K562 (cell line): ENCODE data around the gene DNAH17. TPM values are rescaled to one million over a fixed set of nuclear protein-coding genes. Genes with fewer than 3 reads are reported as not detected.

Experiments used
- ATAC-seq: fragments of 200-7000 bp; cut with Tn5 transposase; 3 replicates; pipeline ENCODE4 v1.9.1; 2020; ENCODE audit warnings: moderate library complexity
- BruUV-seq: library from RNA; stranded (reverse); fragments of 400-500 nt; replicated peaks from 2 replicates; lab custom pipeline; 2021; lab: Mats Ljungman, UMichigan
- CTCF ChIA-PET: fragments of 300-600 bp; formaldehyde crosslinking; extraction: SDS; loops from one replicate; lab custom pipeline; 2021; ENCODE audit warnings: low intra/inter-chr PET ratio; lab: Yijun Ruan, JAX
- POLR2A ChIA-PET: fragments of 300-600, 350-650 bp; sonication (Branson Sonifier 250); formaldehyde crosslinking; extraction: SDS; loops from one replicate; lab custom pipeline; 2021; ENCODE audit warnings: antibody characterized with exemption, inconsistent platforms; lab: Yijun Ruan, JAX
- DNase-seq, 4 experiments: peaks; one replicate each; pipeline versions ENCODE4 v3.0.0 to v3.0.0-alpha.2; 2011 to 2018; ENCODE audit warnings: low spot score in 3 of 4, mixed read lengths in 3 of 4; ENCODE audit errors: extremely low read depth in 1 of 4
- FAIRE-seq: peaks from 2 replicates; lab custom pipeline; 2011; peaks lifted over from hg19 to GRCh38; lab: Jason Lieb, UNC
- H2AFZ ChIP-seq: 2 replicates; pipeline ENCODE4 v1.6.0; 2011; ENCODE audit warnings: low read depth, low read length, control low read depth, inconsistent platforms
- H3K27ac ChIP-seq: fragments of 200-600 bp; 3 replicates; pipeline ENCODE4 v1.8.0; 2011; ENCODE audit warnings: low read depth, mild to moderate bottlenecking, control low read depth, inconsistent platforms, low read length, moderate library complexity, mixed read lengths; ENCODE audit errors: extremely low read depth
- H3K27me3 ChIP-seq, 2 experiments: fragments of 300-600 bp in 1 of 2; 2 replicates in 1 of 2; 3 replicates in 1 of 2; pipeline versions ENCODE4 v1.6.0 to v1.8.0; 2011; ENCODE audit warnings: inconsistent platforms in 2 of 2, low read length in 2 of 2, mild to moderate bottlenecking in 1 of 2, mixed read lengths in 1 of 2, moderate library complexity in 1 of 2; ENCODE audit not compliant: control insufficient read depth in 2 of 2, insufficient read depth in 2 of 2
- H3K36me3 ChIP-seq: fragments of 300-600 bp; 3 replicates; pipeline ENCODE4 v1.8.0; 2011; ENCODE audit warnings: mild to moderate bottlenecking, low read length, inconsistent platforms; ENCODE audit not compliant: control insufficient read depth, insufficient read depth
- H3K4me1 ChIP-seq, 2 experiments: fragments of 200-600 bp in 1 of 2; replicated peaks in 1 of 2; 2 replicates in 1 of 2; 3 replicates in 1 of 2; pipeline versions ENCODE4 v1.5.1 to v1.8.0; 2011; ENCODE audit warnings: inconsistent platforms in 2 of 2, low read length in 2 of 2, mild to moderate bottlenecking in 1 of 2, mixed read lengths in 1 of 2, moderate library complexity in 1 of 2; ENCODE audit not compliant: control insufficient read depth in 2 of 2, insufficient read depth in 2 of 2
- H3K4me2 ChIP-seq: 2 replicates; pipeline ENCODE4 v1.6.1; 2011; ENCODE audit warnings: low read length, control low read depth, inconsistent platforms, mixed read lengths; ENCODE audit not compliant: insufficient read depth
- H3K4me3 ChIP-seq: fragments of 200-600 bp; sonication (generic), shearing (Covaris generic); 2 replicates; pipeline ENCODE4 v1.5.1; 2016; ENCODE audit warnings: control low read depth, inconsistent platforms
- H3K79me2 ChIP-seq: fragments of 200-600 bp; 3 replicates; pipeline ENCODE4 v1.8.0; 2011; ENCODE audit warnings: low read length, inconsistent platforms; ENCODE audit not compliant: control insufficient read depth, insufficient read depth
- H3K9ac ChIP-seq, 2 experiments: 2 replicates each; pipeline versions ENCODE4 v1.6.0 to v1.6.1; 2011; ENCODE audit warnings: low read depth in 2 of 2, low read length in 2 of 2, control low read depth in 1 of 2, inconsistent platforms in 1 of 2, mild to moderate bottlenecking in 1 of 2, mixed read lengths in 1 of 2; ENCODE audit not compliant: insufficient read depth in 1 of 2
- H3K9me1 ChIP-seq: one replicate; pipeline ENCODE4 v1.6.0; 2011; ENCODE audit warnings: inconsistent platforms, mild to moderate bottlenecking, low read length, moderate library complexity; ENCODE audit not compliant: control insufficient read depth, insufficient read depth
- H3K9me3 ChIP-seq: replicated peaks from 2 replicates; pipeline ENCODE4 v1.5.1; 2011; ENCODE audit warnings: low read depth, low read length, inconsistent platforms; ENCODE audit not compliant: control insufficient read depth, insufficient read depth
- H4K20me1 ChIP-seq: replicated peaks from 2 replicates; pipeline ENCODE4 v1.6.1; 2011; ENCODE audit warnings: low read length, inconsistent platforms, mixed read lengths; ENCODE audit not compliant: control insufficient read depth, insufficient read depth
- BACH1 ChIP-seq: fragments of 200-800 bp; sonication (Bioruptor generic); IDR thresholded peaks from 2 replicates; pipeline ENCODE4 v1.6.1; 2016; ENCODE audit warnings: missing genetic modification characterization, missing compliant biosample characterization
- C11orf30 ChIP-seq: fragments of 450-650 bp; IDR thresholded peaks from 2 replicates; pipeline ENCODE4 v1.6.1; 2016; ENCODE audit warnings: low read depth, mild to moderate bottlenecking
- CCAR2 ChIP-seq: fragments of 200-400 bp; formaldehyde crosslinking; IDR thresholded peaks from 2 replicates; pipeline ENCODE4 v1.6.1; 2017; ENCODE audit warnings: mild to moderate bottlenecking, low read depth, low read length
- CHD2 ChIP-seq: IDR thresholded peaks from 2 replicates; pipeline ENCODE4 v1.6.1; 2011; ENCODE audit warnings: low read depth, low read length
- IFI16 ChIP-seq: fragments of 250-450 bp; sonication (Bioruptor Pico); IDR thresholded peaks from 2 replicates; pipeline ENCODE4 v2.1.2; 2022; ENCODE audit warnings: mild to moderate bottlenecking, inconsistent platforms
- MAFF ChIP-seq: IDR thresholded peaks from 2 replicates; pipeline ENCODE4 v1.6.1; 2012; ENCODE audit warnings: low read length, improper control_type of control experiment
- MAFG ChIP-seq: fragments of 450-650 bp; conservative IDR thresholded peaks from 2 replicates; pipeline ENCODE4 v1.6.1; 2016; ENCODE audit warnings: missing genetic modification characterization, missing compliant biosample characterization
- MTA2 ChIP-seq: fragments of 450-650 bp; IDR thresholded peaks from 2 replicates; pipeline ENCODE4 v1.6.1; 2016; ENCODE audit warnings: low read depth
- PHTF2 ChIP-seq: fragments of 250-450 bp; sonication (Bioruptor Pico); IDR thresholded peaks from 2 replicates; pipeline ENCODE4 v1.5.0; 2021; ENCODE audit warnings: mild to moderate bottlenecking
- PRMT5 ChIP-seq: sonication (generic); formaldehyde crosslinking; IDR thresholded peaks from 2 replicates; pipeline ENCODE4 v1.5.0; 2020; ENCODE audit warnings: missing genetic modification reagents
- PTRF ChIP-seq: fragments of 450-650 bp; IDR thresholded peaks from 2 replicates; pipeline ENCODE4 v1.6.1; 2016; ENCODE audit warnings: mild to moderate bottlenecking, missing genetic modification characterization, missing compliant biosample characterization
- SOX6 ChIP-seq: fragments of 450-650 bp; IDR thresholded peaks from 2 replicates; pipeline ENCODE4 v1.6.1; 2014; ENCODE audit warnings: mild to moderate bottlenecking
- SPI1 ChIP-seq: IDR thresholded peaks from 2 replicates; pipeline ENCODE4 v1.6.1; 2011; ENCODE audit warnings: low read depth, low read length, control low read depth, borderline replicate concordance
- ZBTB8A ChIP-seq: fragments of 450-650 bp; IDR thresholded peaks from 2 replicates; pipeline ENCODE4 v1.6.1; 2018; ENCODE audit warnings: mild to moderate bottlenecking, moderate library complexity; ENCODE audit not compliant: partially characterized antibody
- ZKSCAN1 ChIP-seq: fragments of 150-350 bp; IDR thresholded peaks from 2 replicates; pipeline ENCODE4 v1.6.1; 2016; ENCODE audit warnings: low read depth, low read length
- ZSCAN29 ChIP-seq: fragments of 450-650 bp; IDR thresholded peaks from 2 replicates; pipeline ENCODE4 v1.6.1; 2017
- WGBS: fragments of 100-300 bp; shearing (Covaris generic); methylation state at CpG from one replicate; pipeline ENCODE4 v1.1.6; 2016; ENCODE audit warnings: low coverage, mixed read lengths; ENCODE audit not compliant: insufficient coverage; ENCODE audit errors: missing lambda C conversion rate; 5-methylcytosine and 5-hydroxymethylcytosine counted together
- in situ Hi-C: fragments of 300-500 bp; cut with MboI; formaldehyde crosslinking; loops from 4 replicates; pipeline ENCODE4 v1.15.0; 2018; ENCODE audit warnings: inconsistent platforms, mixed read lengths
- intact Hi-C: fragments of 100-400 bp; cut with micrococcal nuclease; formaldehyde crosslinking; loops from 2 replicates; pipeline ENCODE4 v1.14.2; 2022
- polyA plus RNA-seq, 8 experiments: library from polyadenylated mRNA; depleted of rRNA in 4 of 8; stranded (reverse) in 5 of 8; unstranded in 3 of 8; fragments of >200 nt; fragmentation: Nextera tagmentation in 2 of 8; fragmentation: Illumina TruSeq in 1 of 8; extraction: Ambion mirVana in 2 of 8; extraction: Trizol in 1 of 8; gene quantifications; 2 replicates each; pipeline versions ENCODE4 v1.2.1 to v1.2.3, GENCODE V29; 2011 to 2014; ENCODE audit warnings: inconsistent platforms in 1 of 8, missing spikeins in 1 of 8
- total RNA-seq, 7 experiments: library from RNA; depleted of rRNA in 6 of 7; stranded (reverse); fragments of >200 nt in 6 of 7; fragmentation: Illumina TruSeq in 2 of 7; extraction: Trizol in 2 of 7; gene quantifications; 2 replicates each; pipeline versions ENCODE4 v1.2.1 to v1.2.3, GENCODE V29; 2011 to 2021; ENCODE audit warnings: low replicate concordance in 1 of 7
- TF ChIP-seq, protein P1 (sequence below): fragments of 200-800 bp; sonication (Bioruptor generic); IDR thresholded peaks from 2 replicates; pipeline ENCODE4 v1.6.1; 2017; ENCODE audit warnings: missing genetic modification characterization, missing compliant biosample characterization

DNAH17 gene
- total and polyA plus RNA-seq, 9 of the 15 experiments (the other 6 are each of a cell fraction or from before 2014, with no cell fraction given) = under 0.01 to 0.06 (median 0.03) TPM; not detected in 5

DNA sequence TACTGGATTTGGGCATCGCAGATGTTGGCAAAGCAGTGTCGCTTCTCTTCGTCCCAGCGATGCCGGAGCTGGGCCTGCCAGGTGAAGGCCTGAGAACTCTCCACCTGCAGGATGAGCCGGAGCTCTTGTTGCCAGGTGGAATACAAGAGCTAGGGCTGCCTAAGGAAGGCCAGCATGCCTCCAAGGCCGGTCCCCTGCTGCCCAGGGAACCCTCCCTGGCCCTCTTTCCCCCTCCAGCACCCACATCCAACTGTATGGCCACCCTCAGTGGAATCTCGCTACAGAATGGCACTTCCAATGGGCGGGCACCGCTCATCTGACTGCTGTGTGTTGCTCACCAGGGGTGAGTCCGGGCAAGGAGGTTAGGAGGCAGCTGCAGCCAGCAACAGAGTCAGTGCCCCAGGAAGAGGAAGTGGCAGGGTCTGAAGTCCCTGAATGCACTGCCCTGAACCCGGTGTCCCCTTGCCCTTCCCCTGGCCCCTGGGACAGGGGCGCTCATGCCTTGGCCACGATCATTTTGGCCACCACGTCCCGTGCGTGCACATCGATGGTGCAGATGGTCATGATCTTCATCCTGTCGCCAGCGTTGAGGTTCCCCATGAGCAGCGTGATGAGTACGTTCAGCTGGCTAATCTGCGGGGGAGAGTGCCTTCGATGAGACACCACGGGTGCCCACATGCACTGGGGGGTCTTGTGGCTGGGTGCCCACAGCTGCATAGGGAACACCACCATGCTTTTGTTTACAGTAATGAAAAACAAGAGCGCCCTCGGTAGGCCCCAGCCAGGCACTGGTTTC is 75.8 kb downstream of the DNAH17 start:
- WGBS = 3% methylated on average over 25 of the region's 27 CpGs
- Histone ChIP-seq H3K4me1 (peaks cover 0 to 5% of the 10 kb centered on the region in 2 experiments; a peak in 1 of 5 replicates), H4K20me1 (no peaks in the 10 kb centered on the region; the same call in 1 of the 2 replicates), H3K9me3 (no peaks in the 10 kb centered on the region), H3K27ac (no peak overlapping the region), H3K27me3 (peaks cover 50 to 76% of the 10 kb centered on the region in 2 experiments; a peak in 4 of 5 replicates), H3K9ac (0 out of 4 replicates have a peak overlapping the region, but pooled peaks of 1 of the 2 experiments have one; percentile 14), H3K9me1 (no peaks in the 10 kb centered on the region), H3K4me3 (no peak overlapping the region), H3K79me2 (no peaks in the 10 kb centered on the region), H2AFZ (no peak overlapping the region), H3K36me3 (no peaks in the 10 kb centered on the region), H3K4me2 (no peak overlapping the region)
- no peak for FAIRE-seq
- ChIA-PET POLR2A (no interaction called here), CTCF (no interaction called here)
- intact Hi-C loops = no loop called here
- ATAC-seq = no peak
- BruUV-seq = no TSS peak
- TF ChIP-seq ZBTB8A (no peak), SPI1 (peak; percentile 54; the same call in 1 of the 2 replicates)
- DNase-seq = no peak
- in situ Hi-C loops = no loop called here

GRCh38 chr17:78500806-78501205 is 76.4 kb downstream of the DNAH17 start:
- ChIA-PET CTCF (no interaction called here), POLR2A (no interaction called here)
- Histone ChIP-seq H3K4me2 (no peak overlapping the region), H3K36me3 (no peaks in the 10 kb centered on the region), H3K4me1 (peaks cover 0 to 5% of the 10 kb centered on the region in 2 experiments; a peak in 1 of 5 replicates), H3K27me3 (peaks cover 46 to 74% of the 10 kb centered on the region in 2 experiments), H4K20me1 (no peaks in the 10 kb centered on the region; the same call in 1 of the 2 replicates), H3K9ac (no peak overlapping the region), H3K27ac (no peak overlapping the region), H3K9me1 (no peaks in the 10 kb centered on the region), H3K4me3 (no peak overlapping the region), H2AFZ (no peak overlapping the region), H3K79me2 (no peaks in the 10 kb centered on the region), H3K9me3 (no peaks in the 10 kb centered on the region)
- DNase-seq (no peak), ATAC-seq (no peak), FAIRE-seq (no peak)
- in situ Hi-C loops (no loop called here), intact Hi-C loops (no loop called here)
- WGBS = 2% methylated on average over 7 of the region's 7 CpGs
- no TSS peak for BruUV-seq
- no peak for TF ChIP-seq CCAR2
- TF ChIP-seq PHTF2 (CRISPR knock-in tag) = no peak
- no peak for TF ChIP-seq PRMT5 (CRISPR knock-in tag)
- TF ChIP-seq MAFG (tag) = no peak
- no peak for TF ChIP-seq CHD2
- TF ChIP-seq, protein P1, sequence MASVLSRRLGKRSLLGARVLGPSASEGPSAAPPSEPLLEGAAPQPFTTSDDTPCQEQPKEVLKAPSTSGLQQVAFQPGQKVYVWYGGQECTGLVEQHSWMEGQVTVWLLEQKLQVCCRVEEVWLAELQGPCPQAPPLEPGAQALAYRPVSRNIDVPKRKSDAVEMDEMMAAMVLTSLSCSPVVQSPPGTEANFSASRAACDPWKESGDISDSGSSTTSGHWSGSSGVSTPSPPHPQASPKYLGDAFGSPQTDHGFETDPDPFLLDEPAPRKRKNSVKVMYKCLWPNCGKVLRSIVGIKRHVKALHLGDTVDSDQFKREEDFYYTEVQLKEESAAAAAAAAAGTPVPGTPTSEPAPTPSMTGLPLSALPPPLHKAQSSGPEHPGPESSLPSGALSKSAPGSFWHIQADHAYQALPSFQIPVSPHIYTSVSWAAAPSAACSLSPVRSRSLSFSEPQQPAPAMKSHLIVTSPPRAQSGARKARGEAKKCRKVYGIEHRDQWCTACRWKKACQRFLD (CRISPR knock-in tag) = no peak
- no peak for TF ChIP-seq SOX6
- TF ChIP-seq ZSCAN29 = no peak
- no peak for TF ChIP-seq BACH1
- no peak for TF ChIP-seq MTA2
- no peak for TF ChIP-seq MAFF
- no peak for TF ChIP-seq C11orf30
- TF ChIP-seq PTRF (tag) = no peak
- no peak for TF ChIP-seq ZKSCAN1
- TF ChIP-seq IFI16 (CRISPR knock-in tag) = no peak
